Pulmonary artery endothelial cell (primary cell): Measurements from ENCODE around the gene CUL1. TPM values are rescaled to one million over a fixed set of nuclear protein-coding genes. Genes with fewer than 3 reads are reported as not detected.

Experiments
- DNase-seq: peaks from one replicate; pipeline ENCODE4 v3.0.0-alpha.2; 2011; ENCODE audit warnings: low read depth, low spot score
- total RNA-seq: library from RNA; depleted of rRNA; stranded (reverse); fragments of >200 nt; gene quantifications from 2 replicates; pipeline ENCODE4 v1.2.3, GENCODE V29; 2014

The CUL1 gene
- total RNA-seq, 1 donor from 2014 or later = 56.3 TPM

DNA sequence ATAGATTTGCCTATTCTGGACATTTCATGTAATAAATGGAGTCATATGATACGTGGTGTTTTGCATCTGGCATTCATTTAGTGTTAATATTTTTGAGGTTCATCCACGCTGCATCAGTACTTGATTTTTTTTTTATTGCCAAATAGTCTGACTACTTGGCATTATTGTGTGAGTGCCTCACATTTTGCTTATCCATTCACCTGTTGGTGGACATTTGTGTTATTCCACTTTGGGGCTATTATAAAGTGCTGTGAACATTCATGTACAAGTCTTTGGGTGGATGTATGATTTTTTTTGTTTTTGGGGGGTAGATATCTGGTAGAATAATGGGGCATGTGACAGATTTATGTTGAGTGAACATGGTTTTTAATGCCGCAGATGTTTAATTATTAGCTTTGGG is 19.7 kb downstream of the CUL1 start:
- no peak for DNase-seq

DNA sequence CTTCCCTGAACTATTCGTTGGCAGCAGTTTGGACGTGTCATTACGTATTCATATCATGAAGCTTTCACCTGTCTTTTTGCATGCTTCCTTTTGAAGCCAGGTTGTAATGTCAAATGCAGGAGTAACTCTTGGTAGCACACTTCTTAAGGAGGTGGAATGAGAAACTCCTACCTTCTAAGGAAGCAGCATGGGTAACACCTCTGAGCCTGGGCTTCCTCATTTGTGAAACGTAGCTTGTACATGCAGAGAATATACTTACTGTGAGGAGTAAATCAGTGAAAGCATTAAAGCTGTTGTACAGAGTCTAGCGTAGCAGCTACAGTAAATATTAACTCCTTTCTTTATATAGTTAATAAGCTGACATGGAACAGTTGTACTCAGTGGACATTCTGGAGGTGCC is 21.1 kb downstream of the CUL1 start:
- no peak for DNase-seq

DNA sequence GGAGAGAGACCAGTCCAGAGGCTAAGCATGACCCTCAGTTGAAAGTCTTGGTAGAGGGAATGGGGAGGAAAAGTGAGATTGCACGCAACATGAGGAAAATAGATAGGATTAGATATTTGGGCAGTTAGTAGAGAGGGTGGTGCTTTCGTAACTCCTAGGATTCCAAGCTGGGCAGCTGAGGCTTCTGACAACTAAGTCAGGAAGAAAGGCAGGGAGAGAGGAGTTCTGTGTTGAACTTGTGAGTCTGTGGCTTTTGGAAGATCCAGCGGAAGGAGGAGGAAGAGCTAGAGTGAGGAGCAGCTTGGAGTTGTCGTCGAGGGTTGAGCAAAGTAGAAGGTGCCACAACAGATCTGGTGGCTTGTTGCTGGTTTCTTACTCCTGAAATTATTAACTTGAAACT is 21.8 kb downstream of the CUL1 start:
- DNase-seq = no peak

DNA sequence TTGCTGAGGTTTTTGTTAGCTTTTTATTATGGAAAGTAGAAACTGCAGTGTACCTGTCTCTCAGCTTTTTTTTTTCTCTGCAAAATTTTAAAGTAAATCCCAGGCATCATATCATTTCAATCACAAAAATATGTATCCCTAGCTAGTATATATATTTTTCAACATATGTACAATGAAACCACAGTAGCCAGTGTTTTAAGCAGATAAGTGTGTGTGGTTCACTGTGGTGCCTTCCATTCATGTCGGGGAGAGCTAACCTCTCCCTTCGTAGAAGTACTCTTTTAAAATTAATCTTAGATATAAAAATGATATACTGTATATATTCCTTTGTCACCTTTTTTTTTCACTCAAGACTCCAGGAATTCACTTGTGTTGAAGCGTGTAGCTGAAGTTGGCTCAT is 22.7 kb downstream of the CUL1 start:
- DNase-seq = no peak

DNA sequence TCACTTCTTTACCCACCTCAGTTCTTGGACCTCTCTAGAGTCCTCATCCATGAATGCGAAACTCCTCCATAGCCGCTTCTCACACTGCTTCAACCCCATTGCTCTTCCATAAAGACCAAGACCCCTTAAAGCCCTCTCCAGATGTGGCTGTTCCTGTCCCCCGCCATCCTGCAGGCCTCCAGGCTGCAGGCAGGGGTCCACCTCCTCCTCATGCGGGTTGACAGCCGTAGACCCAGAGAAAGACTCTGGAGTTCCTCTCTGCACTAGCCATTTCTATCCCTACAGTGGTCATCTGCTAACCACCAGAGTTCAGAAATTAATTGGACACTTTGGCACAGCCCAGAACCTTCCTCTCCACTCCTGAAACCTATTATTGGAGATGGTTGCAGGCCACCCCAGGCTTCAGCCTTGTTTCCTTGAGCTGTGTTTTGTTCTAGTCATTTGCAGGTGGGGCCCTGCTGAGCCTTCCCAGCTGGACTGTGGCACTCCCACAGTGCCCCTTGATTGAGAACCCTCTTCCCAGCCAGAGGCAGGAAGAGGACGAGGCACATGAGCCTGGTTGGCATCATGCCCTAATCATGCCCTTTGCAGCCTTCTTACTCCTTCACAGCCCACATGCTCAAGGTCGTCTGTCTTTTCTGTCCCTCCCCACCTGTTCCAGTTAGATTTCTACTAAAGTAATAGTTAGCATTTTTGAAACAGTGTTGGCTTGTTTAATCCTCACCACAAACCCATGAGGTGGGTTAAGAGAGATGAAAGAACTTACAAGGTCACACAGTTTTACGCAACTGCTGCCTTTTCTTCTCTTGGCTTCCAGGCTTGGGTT is 23.9 kb downstream of the CUL1 start:
- DNase-seq = no peak

DNA sequence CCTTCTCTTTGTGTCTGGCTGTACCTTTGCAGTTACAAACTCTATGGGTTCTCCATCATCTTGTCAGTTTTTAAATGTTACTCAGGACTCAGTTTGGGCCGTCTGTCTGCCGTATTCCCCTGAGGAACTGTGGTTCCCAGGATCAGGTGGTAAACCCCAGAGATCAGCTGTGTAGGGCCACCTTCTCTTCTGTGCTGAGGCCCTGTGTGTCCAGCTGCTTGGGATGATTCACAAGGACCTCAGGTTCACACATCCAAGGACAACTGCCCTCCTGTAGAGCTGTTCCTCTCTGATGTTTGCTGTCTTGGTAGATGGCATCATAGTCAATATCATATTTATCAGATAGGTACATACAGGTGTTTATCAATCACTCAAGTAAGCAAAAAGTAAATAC is 24.5 kb downstream of the CUL1 start:
- no peak for DNase-seq

DNA sequence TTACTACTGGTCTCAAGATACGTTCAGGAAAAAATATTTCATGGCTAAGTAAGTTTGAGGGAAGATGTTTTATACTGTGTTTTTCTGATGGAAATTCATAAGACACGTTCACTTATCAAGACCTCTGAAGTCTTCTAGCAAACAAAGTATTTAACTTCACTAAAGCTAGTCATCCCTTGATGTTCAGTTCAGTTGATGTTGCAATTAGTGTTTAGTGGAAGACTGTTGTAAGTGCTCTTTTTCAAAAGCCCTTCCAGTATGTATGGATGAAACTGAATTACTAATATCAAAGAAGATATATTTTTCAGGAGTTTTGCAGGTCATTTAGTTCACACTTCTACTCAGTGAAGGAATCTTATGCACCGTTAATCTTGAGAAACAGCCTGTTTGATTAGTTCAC is 25.1 kb downstream of the CUL1 start:
- DNase-seq = no peak

DNA sequence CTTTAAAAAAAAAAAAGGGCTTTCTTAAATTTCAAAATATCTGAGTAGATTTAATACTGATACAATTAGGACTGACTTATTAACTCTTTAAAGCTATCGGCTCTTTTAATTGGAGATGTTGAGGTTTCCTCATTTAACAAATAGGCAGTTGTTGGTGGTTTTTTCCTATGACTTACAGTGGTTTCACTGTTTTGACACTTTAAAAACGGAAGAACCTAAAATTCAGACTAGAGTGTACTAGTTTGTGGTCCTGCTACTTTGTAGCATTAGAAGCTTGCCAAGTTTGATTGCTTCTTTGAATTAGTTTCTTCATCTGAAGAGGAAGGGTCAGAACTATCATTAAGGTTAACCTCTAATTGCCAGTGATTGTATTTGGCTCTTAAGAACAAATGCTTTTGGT is 27.7 kb downstream of the CUL1 start:
- no peak for DNase-seq

DNA sequence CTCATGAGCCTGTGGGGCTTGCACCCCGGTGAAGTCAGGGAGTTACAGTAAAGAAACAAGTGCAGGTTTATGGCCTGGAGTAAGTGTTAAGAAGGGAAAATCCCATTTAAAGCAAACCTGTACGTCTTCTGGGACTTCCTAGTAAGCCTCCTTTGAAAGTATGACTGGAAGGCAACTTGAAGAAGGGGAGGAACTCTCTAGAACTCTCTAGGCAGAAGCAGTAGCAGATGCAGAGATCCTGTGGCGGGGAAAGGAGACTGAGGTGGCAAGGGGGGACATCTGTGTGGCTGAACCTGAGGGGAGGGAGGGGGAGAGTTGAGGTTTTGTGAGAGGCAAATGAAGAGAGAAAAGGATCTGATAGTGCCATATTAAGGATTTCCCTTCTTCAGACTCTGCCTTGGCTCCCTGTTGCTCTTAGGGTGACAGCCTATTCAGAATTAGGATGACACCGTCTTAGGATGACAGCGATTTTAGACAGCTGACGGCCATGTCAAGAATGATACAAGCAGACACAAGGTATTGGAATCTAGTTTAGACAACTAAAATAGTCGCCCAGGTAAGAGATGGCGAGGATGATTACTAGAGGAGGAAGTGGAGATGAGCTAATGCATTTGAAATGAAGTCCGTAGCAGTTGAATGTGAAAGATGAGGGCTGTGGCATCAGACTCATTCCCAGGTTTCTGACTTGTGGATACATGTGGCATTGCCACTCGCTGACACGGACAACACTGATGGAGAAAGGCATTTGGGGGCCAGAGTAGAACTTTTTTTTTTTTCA is 29.0 kb downstream of the CUL1 start:
- no peak for DNase-seq

DNA sequence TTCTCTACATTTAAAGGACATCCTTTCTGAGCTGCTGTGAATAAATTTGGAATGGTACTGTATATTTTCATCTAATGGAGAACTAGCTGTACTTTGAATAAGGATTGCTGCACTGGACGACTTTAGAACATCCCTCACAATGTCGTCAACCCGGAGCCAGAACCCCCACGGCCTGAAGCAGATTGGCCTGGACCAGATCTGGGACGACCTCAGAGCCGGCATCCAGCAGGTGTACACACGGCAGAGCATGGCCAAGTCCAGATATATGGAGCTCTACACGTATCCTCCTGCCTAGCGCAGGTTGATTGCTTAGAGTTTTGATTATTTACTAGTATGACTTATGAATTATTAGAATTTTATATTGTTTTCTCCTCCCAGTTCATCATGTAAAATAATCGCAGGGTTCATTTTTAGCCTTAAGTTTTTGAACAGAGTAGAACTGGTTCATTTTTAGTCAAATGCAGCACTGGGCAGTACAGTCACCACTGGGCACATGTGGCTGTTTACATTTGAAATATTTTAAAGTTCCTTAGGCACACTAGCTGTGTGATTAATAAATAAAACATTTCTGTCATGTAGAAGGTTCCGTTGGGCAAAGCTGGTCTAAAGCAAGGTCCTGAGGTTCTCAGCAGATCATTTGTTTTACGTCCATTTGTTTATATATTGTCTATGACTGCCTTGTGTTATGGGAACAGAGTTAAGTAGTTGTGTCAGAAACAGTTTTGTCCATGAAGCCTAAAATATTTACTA is 31.5 kb downstream of the CUL1 start:
- no peak for DNase-seq

DNA sequence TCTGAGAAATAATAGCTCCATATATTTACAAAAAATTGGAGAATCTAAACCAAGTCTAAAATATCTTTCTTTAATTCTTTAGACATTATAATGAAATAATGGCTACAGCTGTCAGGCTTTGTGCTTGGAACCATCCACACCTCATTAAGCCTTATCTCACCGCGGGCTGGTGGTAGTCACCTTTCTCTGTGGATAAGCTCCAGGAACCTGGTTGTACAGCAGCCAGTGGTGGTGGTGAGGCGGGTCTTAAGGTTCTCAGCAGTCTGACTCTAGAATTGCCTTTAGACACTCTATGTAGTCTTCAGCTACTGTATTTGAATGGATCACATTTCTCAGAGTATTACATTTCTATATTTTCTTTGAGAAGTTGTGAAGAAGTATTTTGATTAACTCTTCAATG is 34.2 kb downstream of the CUL1 start:
- DNase-seq = no peak

DNA sequence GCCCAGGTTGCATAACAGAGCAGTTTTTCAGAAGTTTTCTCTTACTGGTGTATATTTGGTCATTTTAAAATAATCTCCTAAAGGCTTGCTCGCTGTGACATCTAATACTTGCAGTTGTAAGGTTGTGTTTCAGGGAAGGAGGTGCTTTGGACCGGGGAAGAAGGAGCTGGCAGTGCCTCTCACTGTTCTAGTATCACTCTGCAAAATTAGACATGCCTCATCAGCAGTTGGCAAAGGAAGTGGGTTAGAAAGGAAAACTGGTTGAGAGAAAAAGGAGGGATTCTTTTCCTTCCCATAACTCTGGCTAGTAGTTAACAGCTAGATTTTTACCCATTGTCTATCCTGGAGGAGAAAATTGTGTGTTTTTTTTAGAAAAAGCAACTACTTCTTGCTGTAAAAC is 34.8 kb downstream of the CUL1 start:
- DNase-seq = no peak

DNA sequence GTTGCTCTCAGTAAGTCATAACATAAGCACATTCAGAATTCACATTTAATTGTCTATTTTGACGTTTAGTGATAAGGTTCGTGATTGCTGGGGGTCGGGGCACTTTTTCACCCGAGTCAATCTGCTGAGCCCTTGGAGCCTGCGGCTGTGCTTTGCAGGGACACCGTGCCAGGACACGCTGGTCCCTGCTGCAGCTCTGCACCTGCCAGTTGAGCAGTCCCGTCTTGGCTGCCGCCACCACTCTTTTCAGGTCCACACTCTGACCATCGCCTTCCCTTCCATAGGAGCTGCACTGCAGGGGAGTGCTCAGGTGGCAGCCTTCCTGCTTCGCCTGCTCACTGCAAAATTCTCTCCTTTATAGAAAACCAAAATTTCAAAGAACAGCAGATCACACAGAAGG is 36.4 kb downstream of the CUL1 start:
- no peak for DNase-seq

DNA sequence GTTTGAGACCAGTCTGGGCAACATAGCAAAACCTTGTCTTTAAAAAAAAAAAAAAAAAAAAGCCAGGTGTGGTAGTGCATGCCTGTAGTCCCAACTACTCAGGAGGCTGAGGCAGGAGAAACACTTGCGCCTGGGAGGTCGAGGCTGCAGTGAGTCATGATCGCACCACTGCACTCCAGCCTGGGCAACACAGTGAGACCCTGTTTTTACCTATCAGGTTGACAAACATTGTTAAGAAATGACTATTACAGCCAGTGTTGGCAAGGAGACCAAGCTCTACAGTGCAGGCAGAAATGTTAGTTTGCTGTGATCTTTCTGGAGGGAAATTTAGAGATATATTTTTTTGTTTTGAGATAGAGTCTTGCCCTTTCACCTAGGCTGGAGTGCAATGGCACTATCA is 37.3 kb downstream of the CUL1 start:
- DNase-seq = no peak

DNA sequence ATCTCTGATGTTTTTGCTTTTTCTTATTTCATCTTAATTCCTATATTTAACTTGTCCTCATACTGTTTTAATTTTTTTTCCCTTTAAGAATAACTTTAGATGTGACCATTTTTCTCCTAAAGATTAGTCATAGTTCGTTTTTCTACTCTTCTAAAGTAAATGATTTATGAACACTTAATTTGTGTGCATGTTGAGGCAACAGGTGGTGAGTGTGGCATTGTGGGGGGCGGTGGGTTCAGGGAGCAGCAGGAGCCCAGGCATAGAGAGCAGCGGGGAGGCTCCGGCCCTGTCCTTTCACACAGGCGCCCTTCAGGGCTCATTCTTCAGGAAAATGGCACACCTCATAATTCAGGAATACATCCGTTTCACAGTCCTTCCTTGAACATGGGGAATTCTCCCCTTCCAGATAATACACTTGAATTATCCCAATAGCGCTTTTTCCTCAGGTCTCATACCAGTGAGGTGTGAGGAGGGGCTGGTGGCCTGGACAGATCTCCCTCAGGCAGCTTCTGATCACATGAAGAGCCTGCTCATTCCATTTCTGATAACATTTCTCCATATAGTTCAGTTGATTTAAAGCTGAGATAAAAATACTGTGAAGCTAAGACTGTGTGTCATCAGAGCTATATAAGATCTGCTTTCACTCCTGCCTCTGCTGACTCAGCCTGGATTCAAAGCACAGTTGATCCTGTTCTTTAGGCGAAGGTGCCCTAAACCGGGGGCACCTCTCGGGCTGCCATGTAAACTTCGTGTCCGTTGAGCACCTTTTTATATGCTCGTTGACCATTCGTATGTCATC is 40.2 kb downstream of the CUL1 start:
- DNase-seq = no peak

DNA sequence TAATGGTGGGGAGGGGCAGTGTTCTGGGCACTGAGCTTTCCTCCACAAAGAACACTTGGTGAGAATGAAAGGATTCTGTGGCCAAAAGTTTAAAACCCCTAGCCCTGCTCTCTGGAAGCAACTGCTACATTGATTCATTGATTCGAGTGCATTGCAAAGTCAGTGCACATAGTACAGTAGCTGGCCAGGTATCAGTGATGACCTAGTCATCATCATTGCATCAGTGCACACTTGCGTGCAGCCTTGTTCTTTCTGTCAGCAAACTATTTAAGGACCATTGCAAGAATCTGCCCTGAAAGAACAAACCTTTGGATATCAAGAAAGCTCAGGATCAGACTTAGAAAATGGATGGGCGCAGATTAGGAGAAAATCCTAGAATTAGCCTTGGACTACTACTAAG is 47.4 kb downstream of the CUL1 start:
- DNase-seq = no peak

DNA sequence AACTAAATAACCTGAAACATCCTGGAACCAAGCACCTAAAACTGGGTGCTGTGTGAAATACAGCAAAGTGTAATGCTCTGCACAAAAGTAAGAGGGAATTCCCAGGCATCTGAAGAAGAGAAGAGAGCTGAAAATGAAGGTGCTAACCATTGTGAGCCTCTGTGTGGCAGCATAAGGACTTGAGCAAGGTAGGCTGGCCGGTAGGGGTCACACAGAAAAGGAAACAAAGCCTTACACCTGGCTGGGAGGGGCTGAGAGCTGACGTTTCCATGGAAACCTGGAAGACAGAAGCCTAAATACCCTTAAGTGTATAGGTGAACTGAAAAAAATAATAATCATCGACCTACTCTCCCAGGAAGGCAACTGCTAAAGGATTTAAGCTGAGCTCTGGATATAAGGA is 48.6 kb downstream of the CUL1 start:
- no peak for DNase-seq

DNA sequence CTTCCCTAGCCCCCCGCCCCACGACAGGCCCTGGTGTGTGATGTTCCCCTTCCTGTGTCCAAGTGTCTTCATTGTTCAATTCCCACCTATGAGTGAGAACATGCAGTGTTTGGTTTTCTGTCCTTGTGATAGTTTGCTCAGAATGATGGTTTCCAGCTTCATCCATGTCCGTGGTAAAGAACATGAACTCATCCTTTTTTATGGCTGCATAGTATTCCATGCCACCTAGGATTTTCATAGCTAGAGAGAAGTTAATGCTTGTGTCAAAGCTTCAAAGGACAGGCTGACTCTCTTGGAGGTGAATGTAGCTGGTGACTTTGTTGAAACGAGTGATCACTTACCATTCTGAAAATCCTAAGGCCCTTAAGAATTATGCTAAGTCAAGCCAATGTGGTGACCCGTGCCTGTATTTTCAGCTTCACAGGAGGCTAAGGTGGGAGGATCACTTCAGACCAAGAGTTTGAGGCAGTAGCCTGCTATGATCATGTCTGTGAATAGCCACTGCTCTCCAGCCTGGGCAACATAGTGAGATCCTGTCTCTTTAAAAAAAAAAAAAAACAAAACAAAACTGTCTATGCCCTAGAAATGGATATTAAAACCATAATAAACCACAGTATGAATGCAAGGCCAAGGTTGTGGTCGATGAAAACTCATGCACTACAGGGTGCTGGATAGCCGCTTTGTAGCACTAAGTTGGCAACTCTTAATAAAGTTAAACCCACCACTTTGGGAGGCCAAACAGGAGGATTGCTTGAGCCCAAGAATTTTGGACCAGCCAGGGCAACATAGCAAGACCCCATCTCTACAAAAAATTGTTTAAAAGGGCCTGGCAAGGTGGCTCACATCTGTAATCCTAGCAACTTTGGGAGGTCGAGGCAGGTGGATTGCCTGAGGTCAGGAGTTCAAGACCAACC is 52.0 kb downstream of the CUL1 start:
- no peak for DNase-seq

DNA sequence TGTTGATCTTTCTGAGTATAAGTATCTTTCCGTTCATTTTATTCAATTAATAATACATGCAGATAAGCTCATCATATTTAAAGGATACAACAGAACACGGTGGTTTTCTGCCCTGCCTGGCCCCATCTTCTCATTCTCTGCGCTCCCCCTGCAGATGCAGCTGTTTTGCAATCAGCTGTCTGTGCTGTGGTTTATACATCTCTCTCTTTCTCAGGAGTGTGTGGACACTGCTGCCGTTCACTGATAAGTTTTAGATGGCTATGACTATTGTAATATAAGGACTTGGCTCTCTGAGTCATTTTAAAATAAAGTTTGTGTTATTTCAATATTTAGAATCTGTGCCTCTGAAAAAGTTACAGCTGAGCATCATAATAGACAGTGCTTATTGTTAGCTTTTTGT is 54.5 kb downstream of the CUL1 start:
- DNase-seq = no peak

DNA sequence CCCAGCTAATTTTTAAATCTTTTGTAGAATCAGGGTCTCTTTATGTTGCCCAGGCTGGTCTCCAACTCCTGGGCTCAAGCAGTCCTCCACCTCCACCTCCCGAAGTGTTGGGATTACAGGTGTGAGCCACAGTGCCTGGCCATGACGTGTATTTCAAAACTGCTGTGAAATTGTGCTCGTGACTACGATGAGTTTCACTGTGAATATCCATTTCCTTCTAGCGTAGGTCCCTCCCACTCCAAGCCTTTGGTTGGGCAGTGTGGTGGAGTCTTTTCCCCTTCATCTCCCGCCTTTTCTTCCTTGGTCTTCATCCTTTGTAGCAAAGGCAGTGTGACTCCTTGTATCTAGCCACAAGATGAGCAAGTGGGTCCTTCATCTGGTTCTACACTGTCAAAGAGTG is 56.2 kb downstream of the CUL1 start:
- no peak for DNase-seq
